ENCODE measurements around the gene COL4A3. TPM values are rescaled to one million over a fixed set of nuclear protein-coding genes. Genes with fewer than 3 reads are reported as not detected.
"Not testable (repeated sequence)": the region's sequence is repeated elsewhere in the genome, so short reads cannot be mapped to it uniquely, and the experiment has no call there.

The COL4A3 gene
- total and polyA plus RNA-seq, 2 experiments from 2014 or later, result 0.11 to 0.70 TPM

GRCh38 chr2:227164763-227165291 lies 403 bp downstream of the COL4A3 start:
- no peaks in the 10 kb centered on the region for H4K20me1 ChIP-seq (ENCODE audit: insufficient read depth)
- WGBS, 2 experiments (ENCODE audit: low coverage in 1 of 2, low lambda C conversion rate in 2 of 2, missing lambda C conversion rate in 2 of 2), result 2 to 3% methylated on average over 37 of the region's 38 CpGs
- in situ Hi-C loops (cut with MboI), result no loop called here
- peak overlapping the region; percentile 74 for H3K4me3 ChIP-seq
- H3K27me3 ChIP-seq (replicated peaks; ENCODE audit: insufficient read depth), result peaks cover 42% of the 10 kb centered on the region
- H3F3A ChIP-seq (ENCODE audit: insufficient read depth), result no peaks in the 10 kb centered on the region
- H3K4me2 ChIP-seq (ENCODE audit: unreplicated experiment), result peak overlapping the region; percentile 98
- H3K4me1 ChIP-seq (ENCODE audit: insufficient read depth), result 0 out of 2 replicates have a peak, but pooled peaks cover 3% of the 10 kb centered on the region
- no peak overlapping the region for H3K27ac ChIP-seq
- H3K79me2 ChIP-seq (ENCODE audit: insufficient read depth), result no peaks in the 10 kb centered on the region
- H3K9ac ChIP-seq, result no peak overlapping the region
- peak overlapping the region; percentile 78 for H2AFZ ChIP-seq
- DNase-seq, result peak; percentile 36
- no peaks in the 10 kb centered on the region for H3K36me3 ChIP-seq (ENCODE audit: low read depth)
- TF ChIP-seq EZH2 (IDR thresholded peaks at IDR 0.05; ENCODE audit: insufficient read depth, poor library complexity, severe bottlenecking), result no peak
- no peak for TF ChIP-seq EZH2phosphoT487 (IDR thresholded peaks at IDR 0.05; ENCODE audit: insufficient read depth, low read depth)
- H3K9me2 ChIP-seq (ENCODE audit: insufficient read depth), result no peaks in the 10 kb centered on the region
- no peaks in the 10 kb centered on the region for H3K9me3 ChIP-seq (ENCODE audit: low read depth)

- H3K79me2 ChIP-seq (ENCODE audit: insufficient read depth); DNase-seq; H3K9ac ChIP-seq; in situ Hi-C loops (cut with MboI); H2AFZ ChIP-seq; H4K20me1 ChIP-seq (ENCODE audit: insufficient read depth); H3K27me3 ChIP-seq (replicated peaks; ENCODE audit: insufficient read depth); H3F3A ChIP-seq (ENCODE audit: insufficient read depth); H3K4me3 ChIP-seq; H3K36me3 ChIP-seq (ENCODE audit: low read depth); H3K27ac ChIP-seq; H3K4me1 ChIP-seq (ENCODE audit: insufficient read depth); H3K9me3 ChIP-seq (ENCODE audit: low read depth); H3K4me2 ChIP-seq (ENCODE audit: unreplicated experiment); H3K9me2 ChIP-seq (ENCODE audit: insufficient read depth): not testable (repeated sequence)
- WGBS, 2 experiments (ENCODE audit: low coverage in 1 of 2, low lambda C conversion rate in 2 of 2, missing lambda C conversion rate in 2 of 2), result 81 to 82% methylated on average over 11 of the region's 11 CpGs
Observed at GRCh38 chr2:227171779-227172178, 7.4 kb downstream of the COL4A3 start.

- no peaks in the 10 kb centered on the region for H3K36me3 ChIP-seq (ENCODE audit: low read depth)
- no peaks in the 10 kb centered on the region for H3K9me3 ChIP-seq (ENCODE audit: low read depth)
- H3K4me2 ChIP-seq (ENCODE audit: unreplicated experiment), result no peak overlapping the region
- no peak overlapping the region for H2AFZ ChIP-seq
- 87 to 88% methylated on average over 12 of the region's 12 CpGs for WGBS, 2 experiments (ENCODE audit: low coverage in 1 of 2, low lambda C conversion rate in 2 of 2, missing lambda C conversion rate in 2 of 2)
- no peaks in the 10 kb centered on the region for H3K27me3 ChIP-seq (replicated peaks; ENCODE audit: insufficient read depth)
- H3K27ac ChIP-seq, result no peak overlapping the region
- no peak overlapping the region for H3K9ac ChIP-seq
- H3K79me2 ChIP-seq (ENCODE audit: insufficient read depth), result no peaks in the 10 kb centered on the region
- no peaks in the 10 kb centered on the region for H3K4me1 ChIP-seq (ENCODE audit: insufficient read depth)
- no peak for DNase-seq
- TF ChIP-seq EZH2 (IDR thresholded peaks at IDR 0.05; ENCODE audit: insufficient read depth, poor library complexity, severe bottlenecking) (no peak), EZH2phosphoT487 (IDR thresholded peaks at IDR 0.05; ENCODE audit: insufficient read depth, low read depth) (no peak)
- no peaks in the 10 kb centered on the region for H3F3A ChIP-seq (ENCODE audit: insufficient read depth)
- H3K9me2 ChIP-seq (ENCODE audit: insufficient read depth), result no peaks in the 10 kb centered on the region
- H4K20me1 ChIP-seq (ENCODE audit: insufficient read depth), result no peaks in the 10 kb centered on the region
- in situ Hi-C loops (cut with MboI), result no loop called here
- H3K4me3 ChIP-seq, result no peak overlapping the region
Observed at GRCh38 chr2:227177592-227178336, 13.3 kb downstream of the COL4A3 start.

GRCh38 chr2:227179988-227180685 lies 15.7 kb downstream of the COL4A3 start:
- H3K4me3 ChIP-seq, result no peak overlapping the region
- no peak overlapping the region for H3K9ac ChIP-seq
- no peaks in the 10 kb centered on the region for H3K9me2 ChIP-seq (ENCODE audit: insufficient read depth)
- H3F3A ChIP-seq (ENCODE audit: insufficient read depth), result no peaks in the 10 kb centered on the region
- no peaks in the 10 kb centered on the region for H3K9me3 ChIP-seq (ENCODE audit: low read depth)
- in situ Hi-C loops (cut with MboI), result no loop called here
- TF ChIP-seq EZH2 (IDR thresholded peaks at IDR 0.05; ENCODE audit: insufficient read depth, poor library complexity, severe bottlenecking) (no peak), EZH2phosphoT487 (IDR thresholded peaks at IDR 0.05; ENCODE audit: insufficient read depth, low read depth) (no peak)
- no peaks in the 10 kb centered on the region for H3K79me2 ChIP-seq (ENCODE audit: insufficient read depth)
- no peaks in the 10 kb centered on the region for H3K27me3 ChIP-seq (replicated peaks; ENCODE audit: insufficient read depth)
- 66% methylated on average over 11 of the region's 11 CpGs for WGBS, 2 experiments (ENCODE audit: low coverage in 1 of 2, low lambda C conversion rate in 2 of 2, missing lambda C conversion rate in 2 of 2)
- no peak overlapping the region for H3K27ac ChIP-seq
- no peaks in the 10 kb centered on the region for H3K36me3 ChIP-seq (ENCODE audit: low read depth)
- H3K4me1 ChIP-seq (ENCODE audit: insufficient read depth), result no peaks in the 10 kb centered on the region
- peak overlapping the region; percentile 41; the same call in 1 of the 2 replicates for H2AFZ ChIP-seq
- H3K4me2 ChIP-seq (ENCODE audit: unreplicated experiment), result no peak overlapping the region
- no peak for DNase-seq
- no peaks in the 10 kb centered on the region for H4K20me1 ChIP-seq (ENCODE audit: insufficient read depth)
